Loucy (cell line): ENCODE results near the gene CHCHD6.
"Not testable (repeated sequence)": the region's sequence is repeated elsewhere in the genome, so short reads cannot be mapped to it uniquely, and the experiment has no call there.

Source experiments
- CTCF ChIP-seq: fragments of 200-600 bp; sonication (generic); conservative IDR thresholded peaks from 2 replicates; pipeline ENCODE4 v1.5.1; 2014; ENCODE audit warnings: mild to moderate bottlenecking, antibody characterized with exemption, low read length
- EZH2phosphoT487 ChIP-seq: fragments of 200-600 bp; IDR thresholded peaks from 2 replicates; pipeline ENCODE4 v1.6.1; 2018; ENCODE audit warnings: antibody characterized with exemption, mild to moderate bottlenecking, moderate library complexity, borderline replicate concordance

DNA sequence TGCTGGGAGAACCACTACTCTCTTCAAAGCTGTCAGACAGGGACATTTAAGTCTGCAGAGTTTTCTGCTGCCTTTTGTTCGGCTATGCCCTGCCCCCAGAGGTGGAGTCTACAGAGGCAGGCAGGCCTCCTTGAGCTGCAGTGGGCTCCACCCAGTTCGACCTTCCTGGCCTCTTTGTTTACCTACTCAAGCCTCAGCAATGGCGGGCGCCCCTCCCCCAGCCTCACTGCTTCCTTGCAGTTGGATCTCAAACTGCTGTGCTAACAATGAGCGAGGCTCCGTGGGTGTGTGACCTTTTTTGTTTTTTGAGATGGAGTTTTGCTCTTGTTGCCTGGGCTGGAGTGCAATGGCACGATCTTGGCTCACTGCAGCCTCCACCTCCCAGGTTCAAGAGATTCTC, 87.3 kb downstream of the CHCHD6 start:
- TF ChIP-seq CTCF, EZH2phosphoT487: not testable (repeated sequence)
